Mucosa of descending colon (tissue), 3 donors: ENCODE measurements around the gene GYS1. TPM values are rescaled to one million over a fixed set of nuclear protein-coding genes. Genes with fewer than 3 reads are reported as not detected.

Experiments
- ATAC-seq: fragments of 200-7000 bp; cut with Tn5 transposase; one replicate; pipeline ENCODE4 v1.9.1; 2020; ENCODE audit warnings: mild to moderate bottlenecking, moderate library complexity
- DNase-seq, 3 donors: peaks; one replicate each; pipeline ENCODE4 v3.0.0-alpha.2; 2020
- H3K36me3 ChIP-seq: fragments of 200-600 bp; one replicate; pipeline ENCODE4 v1.8.0; 2021; ENCODE audit warnings: low read depth, mild to moderate bottlenecking
- H3K4me1 ChIP-seq: fragments of 200-600 bp; one replicate; pipeline ENCODE4 v1.8.0; 2021; ENCODE audit warnings: low read depth, mild to moderate bottlenecking
- H3K4me3 ChIP-seq: fragments of 200-600 bp; one replicate; pipeline ENCODE4 v1.8.0; 2021; ENCODE audit warnings: mild to moderate bottlenecking
- H3K9me3 ChIP-seq: fragments of 200-600 bp; one replicate; pipeline ENCODE4 v1.8.0; 2021; ENCODE audit warnings: mild to moderate bottlenecking
- intact Hi-C, 2 donors: fragments of 100-400 bp; cut with DNase I in 1 of 2; cut with micrococcal nuclease in 1 of 2; formaldehyde crosslinking; loops; one replicate each; pipeline versions ENCODE4 v1.11.0 to v1.11.1; 2022; cut with DNase I, micrococcal nuclease
- total RNA-seq, 3 donors: library from RNA; stranded (reverse); fragmentation: NEBNext Ultra II Directional in 2 of 3; extraction: Animal tissue kit (Norgen Biotek cat#: 25700) in 2 of 3; gene quantifications; one replicate each; pipeline versions ENCODE4 v1.2.1 to v1.2.4, GENCODE V29; 2021 to 2023
- TF ChIP-seq, protein P1 (sequence below): fragments of 200-600 bp; IDR thresholded peaks from one replicate; pipeline ENCODE4 v1.8.0; 2022; ENCODE audit warnings: antibody characterized with exemption, mild to moderate bottlenecking
- donor health status: DM: no; HTN: no; CAD: no; lungs with moderate emphysema.
- donor health status: DM: no; HTN: no; CAD: no.
- donor health status: DM: no; HTN: yes; CAD: no.

The GYS1 gene
- total RNA-seq, 3 donors from 2014 or later = 40.1 to 49.3 (median 40.2) TPM

DNA sequence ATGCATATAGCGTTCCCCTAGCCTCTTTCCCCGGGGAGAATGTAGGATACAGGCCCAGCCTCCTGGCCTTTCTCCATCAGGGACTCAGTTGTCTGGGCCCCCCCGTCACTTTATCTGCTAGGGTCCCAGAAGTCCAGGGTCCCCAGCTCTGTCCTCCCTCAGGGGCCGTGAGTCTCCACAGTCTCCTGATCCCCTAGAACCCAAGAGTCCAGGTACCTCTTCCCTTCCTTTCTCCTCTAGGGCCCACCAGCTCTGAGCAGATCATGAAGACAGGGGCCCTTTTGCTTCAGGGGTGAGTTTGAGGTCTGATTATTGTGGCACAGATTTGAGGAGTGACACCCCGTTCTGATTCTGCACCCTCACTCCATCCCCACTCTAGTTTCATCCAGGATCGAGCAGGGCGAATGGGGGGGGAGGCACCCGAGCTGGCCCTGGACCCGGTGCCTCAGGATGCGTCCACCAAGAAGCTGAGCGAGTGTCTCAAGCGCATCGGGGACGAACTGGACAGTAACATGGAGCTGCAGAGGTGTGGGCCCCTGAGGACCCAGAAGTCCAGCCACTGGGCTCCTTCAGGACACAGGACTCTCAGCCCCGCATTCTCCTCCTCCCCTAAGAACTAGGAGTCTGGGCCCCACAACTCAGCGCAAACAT, 37.7 kb downstream of the GYS1 start:
- DNase-seq (peak in 2 of 3 donors; percentile 23 to 47), ATAC-seq (no peak)
- Histone ChIP-seq H3K4me1 (peaks cover 18% of the 10 kb centered on the region), H3K9me3 (no peaks in the 10 kb centered on the region), H3K4me3 (peak overlapping the region; percentile 81), H3K36me3 (no peaks in the 10 kb centered on the region)
- intact Hi-C loops = no loop called here
- TF ChIP-seq, protein P1, sequence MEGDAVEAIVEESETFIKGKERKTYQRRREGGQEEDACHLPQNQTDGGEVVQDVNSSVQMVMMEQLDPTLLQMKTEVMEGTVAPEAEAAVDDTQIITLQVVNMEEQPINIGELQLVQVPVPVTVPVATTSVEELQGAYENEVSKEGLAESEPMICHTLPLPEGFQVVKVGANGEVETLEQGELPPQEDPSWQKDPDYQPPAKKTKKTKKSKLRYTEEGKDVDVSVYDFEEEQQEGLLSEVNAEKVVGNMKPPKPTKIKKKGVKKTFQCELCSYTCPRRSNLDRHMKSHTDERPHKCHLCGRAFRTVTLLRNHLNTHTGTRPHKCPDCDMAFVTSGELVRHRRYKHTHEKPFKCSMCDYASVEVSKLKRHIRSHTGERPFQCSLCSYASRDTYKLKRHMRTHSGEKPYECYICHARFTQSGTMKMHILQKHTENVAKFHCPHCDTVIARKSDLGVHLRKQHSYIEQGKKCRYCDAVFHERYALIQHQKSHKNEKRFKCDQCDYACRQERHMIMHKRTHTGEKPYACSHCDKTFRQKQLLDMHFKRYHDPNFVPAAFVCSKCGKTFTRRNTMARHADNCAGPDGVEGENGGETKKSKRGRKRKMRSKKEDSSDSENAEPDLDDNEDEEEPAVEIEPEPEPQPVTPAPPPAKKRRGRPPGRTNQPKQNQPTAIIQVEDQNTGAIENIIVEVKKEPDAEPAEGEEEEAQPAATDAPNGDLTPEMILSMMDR = no peak

- intact Hi-C loops = no loop called here
- ATAC-seq (peak; percentile 92), DNase-seq (peak; percentile 98 to 99 (median 98))
- H3K4me1 ChIP-seq = peaks cover 13% of the 10 kb centered on the region
- peak within 1 kb of the TSS; percentile 81 for H3K4me3 ChIP-seq
- TF ChIP-seq, protein P1 = no peak
- no peaks in the 10 kb centered on the region for H3K9me3 ChIP-seq
- H3K36me3 ChIP-seq = no peaks in the 10 kb centered on the region
Observed at GRCh38 chr19:48954595-48955307, 38.4 kb downstream of the GYS1 start, which contains the start of gene BAX. BAX (plus strand) TSS chr19:48954875; CDS start chr19:48954929, 54 bp downstream.

DNA sequence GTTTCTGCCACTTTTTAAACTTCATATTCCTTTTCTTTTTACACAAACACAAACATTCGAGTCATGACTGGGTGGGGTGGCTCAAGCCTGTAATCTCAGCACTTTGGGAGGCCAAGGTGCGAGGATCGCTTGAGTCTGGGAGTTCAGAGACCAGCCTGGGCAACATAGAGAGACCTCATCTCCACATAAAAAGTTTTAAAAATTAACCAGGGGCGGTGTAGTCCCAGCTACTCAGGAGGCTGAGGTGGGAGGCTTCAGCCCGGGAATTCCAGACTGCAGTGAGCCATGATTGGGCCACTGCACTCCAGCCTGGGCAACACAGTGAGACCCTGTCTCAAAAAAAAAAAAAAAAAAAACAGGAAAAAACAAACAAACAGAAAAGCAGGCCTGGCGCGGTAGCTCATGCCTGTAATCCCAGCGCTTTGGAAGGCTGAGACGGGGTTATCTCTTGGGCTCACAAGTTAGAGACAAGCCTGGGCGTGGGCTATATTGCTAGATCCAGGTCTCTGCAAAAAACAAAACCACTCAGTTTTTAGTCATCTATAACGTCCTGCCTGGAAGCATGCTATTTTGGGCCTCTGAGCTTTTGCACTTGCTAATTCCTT, 39.0 kb downstream of the GYS1 start:
- no peak overlapping the region for H3K4me3 ChIP-seq
- peak; percentile 28 for ATAC-seq
- H3K4me1 ChIP-seq = peaks cover 13% of the 10 kb centered on the region
- TF ChIP-seq, protein P1 = no peak
- intact Hi-C loops = no loop called here
- peak in 2 of 3 donors; percentile 46 to 47 for DNase-seq
- no peaks in the 10 kb centered on the region for H3K36me3 ChIP-seq
- no peaks in the 10 kb centered on the region for H3K9me3 ChIP-seq

GRCh38 chr19:48953141-48953540, 40.0 kb downstream of the GYS1 start:
- DNase-seq (no peak), ATAC-seq (no peak)
- H3K4me1 ChIP-seq = peaks cover 13% of the 10 kb centered on the region
- H3K36me3 ChIP-seq = no peaks in the 10 kb centered on the region
- no peaks in the 10 kb centered on the region for H3K9me3 ChIP-seq
- intact Hi-C loops = no loop called here
- H3K4me3 ChIP-seq = no peak overlapping the region
- TF ChIP-seq, protein P1 = no peak

DNA sequence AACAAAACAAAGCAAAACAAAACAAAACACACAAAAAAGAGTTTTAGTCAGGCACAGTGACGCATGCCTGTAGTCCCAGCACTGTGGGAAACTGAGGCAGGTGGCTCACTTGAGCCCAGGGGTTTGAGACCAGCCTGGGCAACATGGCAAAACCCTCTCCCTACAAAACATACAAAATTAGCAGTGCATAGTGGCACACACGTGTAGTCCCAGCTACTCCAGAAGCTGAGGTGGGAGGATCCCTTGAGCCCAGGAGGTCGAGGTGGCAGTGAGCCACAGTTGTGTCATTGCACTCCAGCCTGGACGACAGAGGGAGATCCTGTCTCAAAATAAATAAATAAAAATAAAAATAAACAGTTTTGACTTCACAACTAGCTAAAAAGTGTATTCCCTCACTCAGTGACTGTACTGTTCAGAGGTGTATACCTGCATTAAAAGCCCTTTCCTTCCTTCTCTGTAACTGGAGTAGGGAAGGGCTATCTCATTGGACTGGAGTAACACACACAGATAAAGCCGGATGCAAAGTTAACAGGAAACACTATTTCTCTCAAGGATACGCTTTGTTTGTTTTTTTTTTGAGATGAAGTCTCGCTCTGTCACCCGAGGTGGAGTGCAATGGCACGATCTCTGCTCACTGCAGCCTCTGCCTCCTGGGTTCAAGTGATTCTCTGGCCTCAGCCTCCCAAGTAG, 42.1 kb downstream of the GYS1 start:
- DNase-seq (no peak), ATAC-seq (peak; percentile 43)
- no peaks in the 10 kb centered on the region for H3K36me3 ChIP-seq
- TF ChIP-seq, protein P1 = no peak
- no peak overlapping the region for H3K4me3 ChIP-seq
- peaks cover 10% of the 10 kb centered on the region for H3K4me1 ChIP-seq
- intact Hi-C loops = no loop called here
- H3K9me3 ChIP-seq = peaks cover 5% of the 10 kb centered on the region
